Cardiac fibroblast (primary cell): ENCODE measurements around the gene HK1.

Experiments used
- DNase-seq, 2 donors: peaks; one replicate each; pipeline versions ENCODE4 v3.0.0 to v3.0.0-alpha.2; 2010; ENCODE audit warnings: low read depth in 2 of 2
- H3K4me3 ChIP-seq, 2 donors: replicated peaks in 1 of 2; 1 replicate in 1 of 2; 2 replicates in 1 of 2; pipeline ENCODE4 v1.5.1; 2011; ENCODE audit warnings: low read depth in 2 of 2, low read length in 2 of 2, mild to moderate bottlenecking in 2 of 2, moderate library complexity in 1 of 2
- CTCF ChIP-seq: IDR thresholded peaks from one replicate; pipeline ENCODE4 v1.5.1; 2011; ENCODE audit warnings: low read depth, mild to moderate bottlenecking, low read length, inconsistent platforms

Gene HK1

GRCh38 chr10:69409968-69410367, 131.7 kb downstream of the HK1 start:
- TF ChIP-seq CTCF: no peak
- no peak overlapping the region for H3K4me3 ChIP-seq
- DNase-seq: peak; percentile 65 to 84

- no peak for DNase-seq
- no peak overlapping the region for H3K4me3 ChIP-seq
- TF ChIP-seq CTCF: no peak
These were observed 132.2 kb downstream of the HK1 start for GRCh38 chr10:69410487-69410886.

GRCh38 chr10:69411476-69411875, 133.2 kb downstream of the HK1 start:
- H3K4me3 ChIP-seq: no peak overlapping the region
- no peak for TF ChIP-seq CTCF
- no peak for DNase-seq

- DNase-seq: no peak
- no peak for TF ChIP-seq CTCF
- no peak overlapping the region for H3K4me3 ChIP-seq
These were observed 134.0 kb downstream of the HK1 start for GRCh38 chr10:69412232-69412790.

GRCh38 chr10:69413221-69413865, 135.0 kb downstream of the HK1 start:
- TF ChIP-seq CTCF: peak; percentile 83
- peak; percentile 83 to 84 for DNase-seq
- no peak overlapping the region for H3K4me3 ChIP-seq

- no peak for DNase-seq
- H3K4me3 ChIP-seq: no peak overlapping the region
- no peak for TF ChIP-seq CTCF
These were observed 136.0 kb downstream of the HK1 start for GRCh38 chr10:69414036-69415018.
